ENCODE measurements around the gene COG5. TPM values are rescaled to one million over a fixed set of nuclear protein-coding genes. Genes with fewer than 3 reads are reported as not detected.

Gene COG5
- total and polyA plus RNA-seq, 9 of the 15 experiments (the other 6 are each of a cell fraction or from before 2014, with no cell fraction given) = 15.3 to 75.1 (median 56.4) TPM

DNA sequence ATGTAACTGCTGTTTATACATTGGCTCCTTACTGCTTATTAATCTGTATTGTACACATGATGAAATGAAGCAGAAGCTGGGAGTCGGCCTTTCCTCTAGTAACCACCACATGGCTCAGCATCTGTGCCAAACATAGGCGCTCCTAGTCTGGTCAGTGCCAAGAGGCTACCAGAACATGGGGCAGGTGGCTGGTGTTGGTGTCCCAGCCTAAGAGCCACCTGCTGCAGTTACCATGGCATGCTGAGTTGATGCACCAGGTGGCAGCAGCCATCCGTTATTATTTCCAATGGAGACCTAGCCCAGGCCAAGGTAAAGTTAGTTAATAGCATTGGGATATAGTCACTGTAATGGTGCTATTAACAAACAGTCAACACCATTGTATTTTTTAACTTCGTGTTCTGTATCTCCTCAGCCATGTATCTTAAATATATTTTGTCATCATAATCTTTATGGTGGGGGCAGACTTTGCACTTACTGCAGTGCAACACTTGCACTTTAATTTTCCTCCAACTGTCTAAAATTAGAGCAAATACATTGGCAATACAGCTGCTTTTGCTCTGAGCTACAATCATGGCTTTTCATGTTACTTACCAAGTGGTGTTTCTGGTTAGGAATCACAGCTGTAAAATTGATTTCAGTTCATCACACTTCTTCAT is 361.8 kb downstream of the COG5 start (continued):
- TF ChIP-seq HMBOX1 (IDR thresholded peaks at IDR 0.05) (peak; percentile 72), ZBTB49 (CRISPR knock-in tag; IDR thresholded peaks at IDR 0.05; ENCODE audit: borderline replicate concordance) (no peak), SRSF1 (IDR thresholded peaks at IDR 0.05; ENCODE audit: low read depth, low read length) (no peak), TARDBP (IDR thresholded peaks at IDR 0.05) (no peak), POLR2AphosphoS2 (IDR thresholded peaks at IDR 0.05; ENCODE audit: low read length) (peak; percentile 90; the same call in 1 of the 2 replicates), DPF2 (IDR thresholded peaks at IDR 0.05) (no peak), TRIM24 (IDR thresholded peaks at IDR 0.05) (no peak), ATF3 (IDR thresholded peaks at IDR 0.05) (no peak), ATF3 (CRISPR knock-in tag; conservative IDR thresholded peaks at IDR 0.05) (0 out of 2 replicates have a peak, but pooled peaks have one; percentile 46), THAP7 (CRISPR knock-in tag; IDR thresholded peaks at IDR 0.05) (no peak)
- TF ChIP-seq, protein P1, sequence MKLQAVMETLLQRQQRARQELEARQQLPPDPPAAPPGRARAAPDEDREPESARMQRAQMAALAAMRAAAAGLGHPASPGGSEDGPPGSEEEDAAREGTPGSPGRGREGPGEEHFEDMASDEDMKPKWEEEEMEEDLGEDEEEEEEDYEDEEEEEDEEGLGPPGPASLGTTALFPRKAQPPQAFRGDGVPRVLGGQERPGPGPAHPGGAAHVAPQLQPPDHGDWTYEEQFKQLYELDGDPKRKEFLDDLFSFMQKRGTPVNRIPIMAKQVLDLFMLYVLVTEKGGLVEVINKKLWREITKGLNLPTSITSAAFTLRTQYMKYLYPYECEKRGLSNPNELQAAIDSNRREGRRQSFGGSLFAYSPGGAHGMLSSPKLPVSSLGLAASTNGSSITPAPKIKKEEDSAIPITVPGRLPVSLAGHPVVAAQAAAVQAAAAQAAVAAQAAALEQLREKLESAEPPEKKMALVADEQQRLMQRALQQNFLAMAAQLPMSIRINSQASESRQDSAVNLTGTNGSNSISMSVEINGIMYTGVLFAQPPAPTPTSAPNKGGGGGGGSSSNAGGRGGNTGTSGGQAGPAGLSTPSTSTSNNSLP (IDR thresholded peaks at IDR 0.05; ENCODE audit: borderline replicate concordance, low read depth, low read length) = no peak
- TF ChIP-seq, protein P2, sequence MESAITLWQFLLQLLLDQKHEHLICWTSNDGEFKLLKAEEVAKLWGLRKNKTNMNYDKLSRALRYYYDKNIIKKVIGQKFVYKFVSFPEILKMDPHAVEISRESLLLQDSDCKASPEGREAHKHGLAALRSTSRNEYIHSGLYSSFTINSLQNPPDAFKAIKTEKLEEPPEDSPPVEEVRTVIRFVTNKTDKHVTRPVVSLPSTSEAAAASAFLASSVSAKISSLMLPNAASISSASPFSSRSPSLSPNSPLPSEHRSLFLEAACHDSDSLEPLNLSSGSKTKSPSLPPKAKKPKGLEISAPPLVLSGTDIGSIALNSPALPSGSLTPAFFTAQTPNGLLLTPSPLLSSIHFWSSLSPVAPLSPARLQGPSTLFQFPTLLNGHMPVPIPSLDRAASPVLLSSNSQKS (CRISPR knock-in tag; IDR thresholded peaks at IDR 0.05) = 0 out of 2 replicates have a peak, but pooled peaks have one; percentile 29
- TF ChIP-seq, protein P3, sequence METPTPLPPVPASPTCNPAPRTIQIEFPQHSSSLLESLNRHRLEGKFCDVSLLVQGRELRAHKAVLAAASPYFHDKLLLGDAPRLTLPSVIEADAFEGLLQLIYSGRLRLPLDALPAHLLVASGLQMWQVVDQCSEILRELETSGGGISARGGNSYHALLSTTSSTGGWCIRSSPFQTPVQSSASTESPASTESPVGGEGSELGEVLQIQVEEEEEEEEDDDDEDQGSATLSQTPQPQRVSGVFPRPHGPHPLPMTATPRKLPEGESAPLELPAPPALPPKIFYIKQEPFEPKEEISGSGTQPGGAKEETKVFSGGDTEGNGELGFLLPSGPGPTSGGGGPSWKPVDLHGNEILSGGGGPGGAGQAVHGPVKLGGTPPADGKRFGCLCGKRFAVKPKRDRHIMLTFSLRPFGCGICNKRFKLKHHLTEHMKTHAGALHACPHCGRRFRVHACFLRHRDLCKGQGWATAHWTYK (CRISPR knock-in tag; IDR thresholded peaks at IDR 0.05) = 0 out of 2 replicates have a peak, but pooled peaks have one; percentile 23
- TF ChIP-seq, protein P4, sequence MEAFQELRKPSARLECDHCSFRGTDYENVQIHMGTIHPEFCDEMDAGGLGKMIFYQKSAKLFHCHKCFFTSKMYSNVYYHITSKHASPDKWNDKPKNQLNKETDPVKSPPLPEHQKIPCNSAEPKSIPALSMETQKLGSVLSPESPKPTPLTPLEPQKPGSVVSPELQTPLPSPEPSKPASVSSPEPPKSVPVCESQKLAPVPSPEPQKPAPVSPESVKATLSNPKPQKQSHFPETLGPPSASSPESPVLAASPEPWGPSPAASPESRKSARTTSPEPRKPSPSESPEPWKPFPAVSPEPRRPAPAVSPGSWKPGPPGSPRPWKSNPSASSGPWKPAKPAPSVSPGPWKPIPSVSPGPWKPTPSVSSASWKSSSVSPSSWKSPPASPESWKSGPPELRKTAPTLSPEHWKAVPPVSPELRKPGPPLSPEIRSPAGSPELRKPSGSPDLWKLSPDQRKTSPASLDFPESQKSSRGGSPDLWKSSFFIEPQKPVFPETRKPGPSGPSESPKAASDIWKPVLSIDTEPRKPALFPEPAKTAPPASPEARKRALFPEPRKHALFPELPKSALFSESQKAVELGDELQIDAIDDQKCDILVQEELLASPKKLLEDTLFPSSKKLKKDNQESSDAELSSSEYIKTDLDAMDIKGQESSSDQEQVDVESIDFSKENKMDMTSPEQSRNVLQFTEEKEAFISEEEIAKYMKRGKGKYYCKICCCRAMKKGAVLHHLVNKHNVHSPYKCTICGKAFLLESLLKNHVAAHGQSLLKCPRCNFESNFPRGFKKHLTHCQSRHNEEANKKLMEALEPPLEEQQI (IDR thresholded peaks at IDR 0.05) = no peak
